PC-3 (cell line): ENCODE data around the gene CEP70.

Source experiments
- EZH2 ChIP-seq: fragments of 300-600 bp; sonication (generic); IDR thresholded peaks from one replicate; pipeline ENCODE4 v1.6.1; 2017; ENCODE audit warnings: antibody characterized with exemption, mild to moderate bottlenecking, low read length; ENCODE audit not compliant: unreplicated experiment
- EZH2phosphoT487 ChIP-seq: fragments of 300-600 bp; sonication (generic); IDR thresholded peaks from 2 replicates; pipeline ENCODE4 v1.6.1; 2018; ENCODE audit warnings: mild to moderate bottlenecking, antibody characterized with exemption, low read length, borderline replicate concordance

DNA sequence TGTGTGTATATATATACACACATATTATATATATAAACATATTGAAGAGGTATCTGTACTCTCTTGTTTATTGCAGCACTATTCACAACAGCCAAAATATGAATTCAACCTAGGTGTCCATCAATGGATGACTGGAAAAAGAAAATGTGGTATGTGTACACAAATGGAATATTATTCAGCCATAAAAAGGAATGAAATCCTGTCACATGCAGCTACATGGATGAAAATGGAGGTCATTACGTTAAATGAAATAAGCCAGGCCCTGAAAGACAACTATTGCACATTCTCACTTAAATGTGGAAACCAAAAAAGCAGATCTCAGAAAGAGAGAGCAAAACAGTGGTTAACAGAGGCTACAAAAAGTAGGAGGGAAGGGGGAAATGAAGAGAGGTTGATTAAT is 49.5 kb downstream of the CEP70 start:
- TF ChIP-seq EZH2phosphoT487 = no peak
- TF ChIP-seq EZH2 = no peak
